Islet precursor cell (in vitro differentiated cells): ENCODE data around the gene TAS2R50.
A peak's percentile ranks its signal among the peaks of the same experiment; 100 is the strongest.

ENCODE experiments used
- DNase-seq: peaks from one replicate; pipeline ENCODE4 v3.0.0-alpha.2; 2018

The TAS2R50 gene

GRCh38 chr12:10943167-10943566 lies 43.5 kb downstream of the TAS2R50 start:
- no peak for DNase-seq

GRCh38 chr12:10941916-10942607 lies 44.6 kb downstream of the TAS2R50 start:
- peak; percentile 96 for DNase-seq

- DNase-seq = no peak
Observed at GRCh38 chr12:10941369-10941768, 45.3 kb downstream of the TAS2R50 start.

GRCh38 chr12:10940389-10940788 lies 46.3 kb downstream of the TAS2R50 start:
- DNase-seq = no peak

GRCh38 chr12:10939163-10939562 lies 47.5 kb downstream of the TAS2R50 start, which contains the start of gene TAS2R14:
Gene TAS2R14 (minus strand): TSS chr12:10939263. CDS start chr12:10939207, 56 bp downstream.
- DNase-seq = no peak

GRCh38 chr12:10936506-10936905 lies 50.2 kb downstream of the TAS2R50 start:
- DNase-seq = no peak
